ENCODE data around the gene ELP4.

GRCh38 chr11:31796499-31797189, 287.1 kb downstream of the ELP4 start:
- no peak for TF ChIP-seq CTCF (IDR thresholded peaks at IDR 0.05)
- no peak for TF ChIP-seq POLR2A (IDR thresholded peaks at IDR 0.05)
